C1 segment of cervical spinal cord (tissue), 14 donors: ENCODE results near the gene CD300H.
"Not testable (repeated sequence)": the region's sequence is repeated elsewhere in the genome, so short reads cannot be mapped to it uniquely, and the experiment has no call there.

ENCODE experiments used
- DNase-seq, 14 donors: peaks; one replicate each; lab custom pipeline; 2025; lab: John Stamatoyannopoulos, UW

CD300H gene

DNA sequence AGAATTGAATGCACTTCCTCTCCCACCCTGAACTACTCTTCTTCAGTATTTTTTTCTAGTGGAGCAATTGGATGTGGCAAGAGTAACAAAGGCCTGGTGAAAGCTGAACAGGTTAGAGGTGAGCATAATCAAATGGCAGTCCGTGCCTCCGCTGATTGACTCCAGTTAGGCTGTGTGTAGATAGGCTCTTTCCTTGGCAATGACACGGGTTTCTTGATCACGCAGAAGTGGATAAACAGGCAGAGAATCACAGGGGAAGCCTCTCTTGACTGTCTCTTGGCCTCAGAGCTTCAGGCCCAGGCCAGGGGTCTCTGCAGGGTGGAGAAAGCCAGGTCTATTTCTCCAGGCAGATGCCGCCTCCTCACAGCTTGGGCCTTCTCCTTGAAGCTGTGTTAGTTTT lies 40.2 kb downstream of the CD300H start:
- no peak for DNase-seq

DNA sequence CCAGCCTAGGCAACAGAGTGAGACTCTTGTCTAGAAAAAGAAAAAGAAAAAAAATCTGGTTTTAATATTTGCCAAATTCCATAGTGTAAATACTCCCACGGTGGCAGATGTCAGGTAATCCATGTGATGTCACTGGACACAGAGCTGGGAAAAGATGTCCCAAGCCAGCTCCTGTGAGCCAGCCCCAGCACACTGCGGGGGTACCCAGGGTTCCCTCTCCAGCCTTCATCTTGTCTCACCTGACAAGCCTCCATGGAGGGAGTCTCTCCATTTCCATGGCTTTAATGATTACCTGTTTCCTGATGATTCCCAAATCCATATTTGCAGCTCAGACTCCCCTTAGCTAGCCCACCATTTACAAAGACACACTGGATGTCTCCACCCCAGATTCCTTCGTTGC lies 40.6 kb downstream of the CD300H start:
- DNase-seq, result no peak

DNA sequence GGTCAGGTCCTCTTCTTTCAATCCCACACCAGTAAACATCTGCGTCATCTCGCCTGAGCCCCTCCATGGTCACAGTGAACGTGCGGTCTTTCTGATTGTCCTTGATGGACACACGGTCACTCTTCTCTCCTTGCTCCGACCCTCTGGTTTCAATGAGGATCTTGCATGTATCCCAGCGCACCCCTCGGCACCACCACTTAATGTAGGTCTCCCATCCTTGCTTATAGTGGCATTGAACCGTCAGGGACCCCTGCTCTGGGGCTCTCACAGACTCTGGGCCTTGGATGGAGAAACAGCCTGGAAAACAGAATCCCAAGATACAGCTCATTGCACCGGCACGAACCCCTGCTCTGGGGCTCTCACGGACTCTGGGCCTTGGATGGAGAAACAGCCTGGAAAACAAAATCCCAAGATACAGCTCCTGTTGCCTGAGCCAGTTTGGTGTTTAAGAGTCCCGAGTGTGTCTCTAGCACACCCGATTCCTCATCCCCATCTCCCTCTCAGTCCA lies 41.5 kb downstream of the CD300H start:
- DNase-seq, result no peak

GRCh38 chr17:74525465-74525725 lies 41.9 kb downstream of the CD300H start:
- no peak for DNase-seq

GRCh38 chr17:74524653-74525464 lies 42.5 kb downstream of the CD300H start:
- DNase-seq, result no peak

DNA sequence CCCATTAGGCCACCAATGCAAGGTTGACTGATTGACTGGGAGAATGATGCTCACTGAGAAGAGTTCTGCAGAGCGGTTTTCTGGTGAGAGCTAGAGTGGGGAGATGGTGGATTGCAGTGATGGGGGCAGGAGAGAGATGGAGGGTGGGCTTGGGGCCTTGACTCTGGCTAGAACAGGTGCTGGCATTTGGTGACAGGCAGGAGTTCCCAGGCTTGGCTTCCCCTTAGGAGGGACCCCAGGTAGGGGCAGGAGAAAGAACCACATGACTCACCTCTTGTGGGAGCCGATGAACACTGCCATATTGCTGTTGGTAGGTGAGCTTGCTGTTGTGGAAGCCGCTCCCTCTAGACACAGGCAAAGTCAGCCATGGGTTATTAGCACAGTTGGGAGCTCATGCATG lies 44.0 kb downstream of the CD300H start:
- no peak for DNase-seq

DNA sequence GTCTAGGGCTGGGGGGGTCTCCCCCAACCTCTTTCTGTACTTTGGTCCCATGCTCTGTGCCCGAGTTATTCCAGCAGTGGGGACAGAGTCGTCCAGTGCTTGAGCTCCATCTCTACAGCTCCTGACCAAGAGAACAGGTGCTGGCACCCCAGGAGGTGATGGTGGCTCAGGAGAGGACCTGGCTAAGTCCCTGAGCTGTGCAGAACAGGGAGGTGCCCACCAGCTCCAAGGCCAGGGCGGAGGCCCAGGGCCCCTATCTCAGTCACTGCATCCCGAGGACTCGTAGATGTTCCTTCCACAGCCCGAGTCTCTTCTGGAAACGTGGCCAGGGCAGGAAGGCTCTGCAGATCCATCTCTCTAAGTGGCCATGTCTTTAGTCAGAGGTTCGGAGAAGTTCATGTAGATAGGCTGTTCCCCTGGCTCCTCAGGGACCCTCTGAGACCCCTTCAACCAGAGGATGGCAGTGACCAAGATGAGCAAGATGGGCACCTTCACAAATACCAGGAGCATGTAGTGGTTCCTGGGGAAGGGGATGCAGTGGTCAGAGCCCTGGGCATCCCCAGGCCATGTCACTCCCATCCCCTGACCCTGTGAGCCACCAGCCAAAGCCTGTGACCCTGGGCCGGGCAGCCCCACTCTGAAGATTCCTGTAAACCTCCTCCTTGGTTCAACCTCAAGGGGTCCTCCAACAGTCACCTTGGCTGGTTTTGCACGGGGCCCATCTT lies 44.8 kb downstream of the CD300H start:
- no peak for DNase-seq

GRCh38 chr17:74521701-74522201 lies 45.6 kb downstream of the CD300H start:
- peak in 3 of 14 donors; percentile 15 to 37 (median 22) for DNase-seq

DNA sequence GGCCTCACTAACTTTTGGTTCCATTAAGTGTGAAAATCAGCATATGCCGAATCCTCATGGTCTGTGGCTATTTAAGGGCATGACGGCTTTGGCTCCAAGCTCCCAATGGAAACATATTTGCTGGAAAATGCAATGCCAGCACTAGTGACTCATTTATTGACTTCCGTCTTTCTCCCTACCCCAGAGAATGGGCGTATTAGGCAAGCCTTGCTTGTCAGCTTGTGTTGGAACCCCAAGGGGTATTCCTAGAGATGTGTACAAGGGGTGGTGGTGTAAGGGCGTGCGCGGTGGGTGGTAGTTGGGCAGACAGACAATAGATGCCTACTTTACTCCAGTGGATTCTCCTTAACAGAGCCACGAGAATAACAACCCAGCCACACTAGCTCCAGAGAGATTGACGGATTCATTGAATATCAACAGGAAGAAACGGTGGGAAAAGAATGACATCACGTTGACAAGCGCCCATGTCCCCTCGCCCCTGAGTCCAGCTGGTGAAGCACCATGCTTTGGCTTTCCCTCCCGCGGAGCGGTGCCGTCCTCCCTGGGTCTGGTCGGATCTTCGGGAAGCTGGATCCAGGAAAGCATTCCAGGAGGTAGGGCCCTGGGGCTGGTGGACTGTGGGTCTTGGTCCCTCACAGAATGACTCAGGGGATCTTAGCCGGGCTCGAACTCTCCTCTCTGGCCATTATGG lies 46.4 kb downstream of the CD300H start:
- no peak for DNase-seq

DNA sequence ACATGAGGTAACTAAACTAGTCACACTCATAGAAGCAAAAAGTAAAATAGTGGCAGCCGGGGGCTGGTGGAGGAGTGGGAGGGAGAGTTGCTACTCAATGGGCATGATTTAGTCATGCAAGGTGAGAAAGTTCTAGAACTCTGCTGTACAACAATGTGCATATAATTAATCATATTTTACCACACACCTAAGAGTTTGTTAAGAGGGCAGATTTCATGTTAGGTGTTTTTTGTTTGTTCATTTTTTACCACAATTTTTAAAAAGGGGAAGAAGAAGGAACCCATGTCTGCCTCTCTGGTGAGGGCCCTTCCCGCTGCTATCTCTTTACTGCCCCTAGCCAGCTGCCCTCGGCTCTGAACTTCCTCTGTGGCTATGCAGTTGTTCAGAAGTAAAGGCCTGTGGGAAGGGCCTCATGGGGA lies 47.3 kb downstream of the CD300H start:
- DNase-seq, result no peak

GRCh38 chr17:74518413-74518981 lies 48.8 kb downstream of the CD300H start:
- not testable (repeated sequence) for DNase-seq

- DNase-seq, result no peak
These were observed 50.6 kb downstream of the CD300H start for GRCh38 chr17:74516561-74517328.

GRCh38 chr17:74515941-74516340 lies 51.4 kb downstream of the CD300H start:
- DNase-seq, result no peak

- DNase-seq, result no peak
These were observed 52.5 kb downstream of the CD300H start for GRCh38 chr17:74514632-74515334.

- DNase-seq, result peak in 1 of 14 donors; percentile 36
These were observed 53.2 kb downstream of the CD300H start for GRCh38 chr17:74513987-74514631.

GRCh38 chr17:74512624-74513091 lies 54.7 kb downstream of the CD300H start:
- DNase-seq, result peak in 1 of 14 donors; percentile 20

- DNase-seq, result no peak
These were observed 55.3 kb downstream of the CD300H start for GRCh38 chr17:74512036-74512435.
